DND-41 (cell line): ENCODE data around the gene MYCBP.

Experiments used
- ATAC-seq: fragments of 200-7000 bp; cut with Tn5 transposase; 3 replicates; pipeline ENCODE4 v1.9.1; 2021; ENCODE audit warnings: low read depth; ENCODE audit not compliant: insufficient read depth
- DNase-seq: peaks from one replicate; pipeline ENCODE4 v3.0.0-alpha.2; 2020
- H2AFZ ChIP-seq: 2 replicates; pipeline ENCODE4 v1.6.0; 2012; ENCODE audit warnings: low read depth, low read length
- H3K27ac ChIP-seq: 2 replicates; pipeline ENCODE4 v1.5.1; 2012; ENCODE audit warnings: low read length, inconsistent platforms
- H3K27me3 ChIP-seq: fragments of 200-600 bp; sonication (generic); 2 replicates; pipeline ENCODE4 v1.6.0; 2012; ENCODE audit warnings: low read length, mild to moderate bottlenecking, inconsistent platforms; ENCODE audit not compliant: insufficient read depth, poor library complexity
- H3K36me3 ChIP-seq: 2 replicates; pipeline ENCODE4 v1.5.1; 2012; ENCODE audit warnings: low read length, inconsistent platforms; ENCODE audit not compliant: insufficient read depth
- H3K4me1 ChIP-seq: 2 replicates; pipeline ENCODE4 v1.5.1; 2012; ENCODE audit warnings: mild to moderate bottlenecking, low read length; ENCODE audit not compliant: insufficient read depth
- H3K4me2 ChIP-seq: 2 replicates; pipeline ENCODE4 v1.6.0; 2012; ENCODE audit warnings: mild to moderate bottlenecking, moderate library complexity, low read length, inconsistent platforms; ENCODE audit not compliant: insufficient read depth
- H3K4me3 ChIP-seq, 2 experiments: fragments of 200-600 bp in 1 of 2; shearing (Covaris generic) in 1 of 2; 2 replicates each; pipeline ENCODE4 v1.5.1; 2012 to 2016; ENCODE audit warnings: inconsistent platforms in 2 of 2, low read length in 2 of 2, mild to moderate bottlenecking in 2 of 2, low read depth in 1 of 2, moderate library complexity in 1 of 2
- H3K79me2 ChIP-seq: 2 replicates; pipeline ENCODE4 v1.6.0; 2012; ENCODE audit warnings: low read length, inconsistent platforms; ENCODE audit not compliant: insufficient read depth
- H3K9ac ChIP-seq: 2 replicates; pipeline ENCODE4 v1.6.0; 2012; ENCODE audit warnings: low read depth, mild to moderate bottlenecking, inconsistent platforms, low read length, moderate library complexity
- H3K9me3 ChIP-seq: 2 replicates; pipeline ENCODE4 v1.5.1; 2012; ENCODE audit warnings: low read length, moderate library complexity, mild to moderate bottlenecking, inconsistent platforms; ENCODE audit not compliant: insufficient read depth, severe bottlenecking
- H4K20me1 ChIP-seq: 2 replicates; pipeline ENCODE4 v1.6.0; 2012; ENCODE audit warnings: low read length; ENCODE audit not compliant: insufficient read depth
- EZH2 ChIP-seq: IDR thresholded peaks from 3 replicates; pipeline ENCODE4 v1.6.1; 2012; ENCODE audit warnings: borderline replicate concordance, low read depth, mild to moderate bottlenecking, moderate library complexity, low read length, inconsistent platforms; ENCODE audit not compliant: severe bottlenecking
- TF ChIP-seq, protein P1 (sequence below): IDR thresholded peaks from 2 replicates; pipeline ENCODE4 v1.5.1; 2012; ENCODE audit warnings: borderline replicate concordance, low read length, moderate library complexity, mild to moderate bottlenecking; ENCODE audit not compliant: poor library complexity, severe bottlenecking; ENCODE audit errors: extremely low read depth

MYCBP gene

DNA sequence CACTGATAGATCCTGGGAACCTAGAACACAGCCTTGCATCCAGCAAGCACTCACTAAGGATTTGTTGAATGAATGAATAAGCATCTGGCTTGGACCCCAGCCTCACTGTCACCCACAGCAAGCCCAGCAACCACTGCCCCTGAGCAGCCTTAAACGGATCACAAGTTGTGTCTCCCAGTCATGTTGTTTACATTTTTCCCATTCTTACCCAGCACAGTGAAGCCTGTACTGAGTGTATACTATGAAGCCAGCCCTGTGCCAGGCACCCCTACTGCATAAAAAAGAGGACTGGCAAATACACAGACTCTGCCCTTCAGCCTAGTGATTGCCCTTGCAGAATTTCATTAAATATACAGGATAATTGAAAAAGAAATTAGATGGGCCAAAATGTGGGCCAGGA lies 43.8 kb downstream of the MYCBP start:
- DNase-seq: no peak
- Histone ChIP-seq H3K9ac (no peak overlapping the region), H3K36me3 (no peaks in the 10 kb centered on the region), H3K79me2 (no peaks in the 10 kb centered on the region), H4K20me1 (no peaks in the 10 kb centered on the region; the same call in 1 of the 2 replicates), H3K4me2 (no peak overlapping the region), H3K27ac (no peak overlapping the region), H3K4me3 (no peak overlapping the region), H3K27me3 (peaks cover 36% of the 10 kb centered on the region), H3K9me3 (no peaks in the 10 kb centered on the region), H2AFZ (no peak overlapping the region), H3K4me1 (no peaks in the 10 kb centered on the region)
- no peak for ATAC-seq
- no peak for TF ChIP-seq EZH2
- TF ChIP-seq, protein P1, sequence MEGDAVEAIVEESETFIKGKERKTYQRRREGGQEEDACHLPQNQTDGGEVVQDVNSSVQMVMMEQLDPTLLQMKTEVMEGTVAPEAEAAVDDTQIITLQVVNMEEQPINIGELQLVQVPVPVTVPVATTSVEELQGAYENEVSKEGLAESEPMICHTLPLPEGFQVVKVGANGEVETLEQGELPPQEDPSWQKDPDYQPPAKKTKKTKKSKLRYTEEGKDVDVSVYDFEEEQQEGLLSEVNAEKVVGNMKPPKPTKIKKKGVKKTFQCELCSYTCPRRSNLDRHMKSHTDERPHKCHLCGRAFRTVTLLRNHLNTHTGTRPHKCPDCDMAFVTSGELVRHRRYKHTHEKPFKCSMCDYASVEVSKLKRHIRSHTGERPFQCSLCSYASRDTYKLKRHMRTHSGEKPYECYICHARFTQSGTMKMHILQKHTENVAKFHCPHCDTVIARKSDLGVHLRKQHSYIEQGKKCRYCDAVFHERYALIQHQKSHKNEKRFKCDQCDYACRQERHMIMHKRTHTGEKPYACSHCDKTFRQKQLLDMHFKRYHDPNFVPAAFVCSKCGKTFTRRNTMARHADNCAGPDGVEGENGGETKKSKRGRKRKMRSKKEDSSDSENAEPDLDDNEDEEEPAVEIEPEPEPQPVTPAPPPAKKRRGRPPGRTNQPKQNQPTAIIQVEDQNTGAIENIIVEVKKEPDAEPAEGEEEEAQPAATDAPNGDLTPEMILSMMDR: no peak

GRCh38 chr1:38827318-38827717 lies 45.8 kb downstream of the MYCBP start:
- H3K27ac ChIP-seq: no peak overlapping the region
- no peaks in the 10 kb centered on the region for H3K79me2 ChIP-seq
- H4K20me1 ChIP-seq: no peaks in the 10 kb centered on the region; the same call in 1 of the 2 replicates
- H3K9ac ChIP-seq: no peak overlapping the region
- DNase-seq (no peak), ATAC-seq (no peak)
- H3K4me3 ChIP-seq: no peak overlapping the region
- H3K9me3 ChIP-seq: no peaks in the 10 kb centered on the region
- no peaks in the 10 kb centered on the region for H3K4me1 ChIP-seq
- H3K4me2 ChIP-seq: no peak overlapping the region
- TF ChIP-seq, protein P1: no peak
- H3K36me3 ChIP-seq: no peaks in the 10 kb centered on the region
- H3K27me3 ChIP-seq: peaks cover 38% of the 10 kb centered on the region
- no peak overlapping the region for H2AFZ ChIP-seq

DNA sequence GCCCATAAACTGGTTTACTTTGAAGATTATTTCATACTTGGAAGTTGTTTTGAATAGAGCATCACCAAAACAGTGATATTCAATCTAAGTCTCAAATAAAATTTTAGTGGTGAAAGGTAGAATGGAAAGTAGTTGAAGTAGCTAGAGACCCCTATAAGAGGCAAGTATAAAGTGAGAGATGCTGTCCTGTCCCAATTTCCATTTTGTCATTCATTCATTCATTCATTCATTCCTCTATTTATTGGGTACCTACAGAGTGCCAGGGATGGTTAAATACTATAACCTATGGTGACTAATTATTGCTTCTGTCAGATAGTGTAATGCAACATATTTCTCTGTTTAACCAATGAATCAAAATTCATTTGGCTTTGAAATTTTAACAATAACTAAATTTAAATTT lies 46.3 kb downstream of the MYCBP start:
- Histone ChIP-seq H2AFZ (no peak overlapping the region), H3K9me3 (no peaks in the 10 kb centered on the region), H3K36me3 (no peaks in the 10 kb centered on the region), H3K4me1 (no peaks in the 10 kb centered on the region), H3K4me3 (no peak overlapping the region), H3K27ac (no peak overlapping the region), H3K9ac (no peak overlapping the region), H3K4me2 (no peak overlapping the region), H3K79me2 (no peaks in the 10 kb centered on the region), H4K20me1 (no peaks in the 10 kb centered on the region; the same call in 1 of the 2 replicates), H3K27me3 (peaks cover 38% of the 10 kb centered on the region)
- no peak for ATAC-seq
- TF ChIP-seq, protein P1: no peak
- TF ChIP-seq EZH2: no peak
- no peak for DNase-seq

DNA sequence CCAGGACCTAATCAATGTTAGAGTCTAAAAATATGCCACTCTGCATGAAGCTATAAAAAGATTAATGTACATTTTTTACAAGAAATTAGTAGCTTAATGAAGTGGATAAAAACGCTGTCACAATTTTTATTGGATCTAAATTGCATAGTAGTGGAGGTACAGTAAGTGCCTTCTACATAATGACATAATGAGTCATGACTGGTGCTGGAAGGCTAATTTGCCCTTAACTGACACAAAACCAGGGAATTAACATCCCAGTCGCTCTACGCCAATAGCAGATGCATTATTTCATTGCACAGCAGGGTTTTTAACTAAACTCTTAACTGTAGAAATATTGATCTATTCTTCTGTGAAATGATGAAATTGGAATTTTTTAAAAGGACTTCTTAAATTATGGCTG lies 46.9 kb downstream of the MYCBP start:
- no peak overlapping the region for H3K9ac ChIP-seq
- H3K27ac ChIP-seq: no peak overlapping the region
- no peaks in the 10 kb centered on the region for H3K36me3 ChIP-seq
- no peak overlapping the region for H3K4me3 ChIP-seq
- H2AFZ ChIP-seq: no peak overlapping the region
- H3K79me2 ChIP-seq: no peaks in the 10 kb centered on the region
- no peak for ATAC-seq
- no peak overlapping the region for H3K4me2 ChIP-seq
- no peaks in the 10 kb centered on the region for H3K4me1 ChIP-seq
- H3K27me3 ChIP-seq: peaks cover 43% of the 10 kb centered on the region
- no peak for DNase-seq
- TF ChIP-seq, protein P1: no peak
- no peak for TF ChIP-seq EZH2
- H4K20me1 ChIP-seq: no peaks in the 10 kb centered on the region; the same call in 1 of the 2 replicates
- no peaks in the 10 kb centered on the region for H3K9me3 ChIP-seq
